Activated CD4-positive, alpha-beta T cell treated with anti-CD3 and anti-CD28 coated beads, Interleukin-2, Interleukin-4, amounts not matched to agents 100 ng/mL and 50 ng/mL, durations not matched to agents 16 hours and 8 hours (primary cell): ENCODE measurements around the gene LRRC8C.

Source experiments
- DNase-seq: peaks from one replicate; pipeline ENCODE4 v3.0.0-alpha.2; 2020; ENCODE audit warnings: low spot score

The LRRC8C gene

GRCh38 chr1:89671775-89672488 lies 39.0 kb downstream of the LRRC8C start:
- DNase-seq: no peak

GRCh38 chr1:89672489-89673183 lies 39.7 kb downstream of the LRRC8C start:
- DNase-seq: no peak

- DNase-seq: no peak
These were observed 40.3 kb downstream of the LRRC8C start for GRCh38 chr1:89673251-89673650.

- no peak for DNase-seq
These were observed 42.8 kb downstream of the LRRC8C start for GRCh38 chr1:89675677-89676076.

- no peak for DNase-seq
These were observed 48.3 kb downstream of the LRRC8C start for GRCh38 chr1:89681045-89681729.

GRCh38 chr1:89682611-89683010 lies 49.7 kb downstream of the LRRC8C start:
- no peak for DNase-seq

- DNase-seq: no peak
These were observed 52.5 kb downstream of the LRRC8C start for GRCh38 chr1:89685461-89685860.

- DNase-seq: no peak
These were observed 53.6 kb downstream of the LRRC8C start for GRCh38 chr1:89686520-89686919.

- DNase-seq: no peak
These were observed 54.3 kb downstream of the LRRC8C start for GRCh38 chr1:89687254-89687653.

GRCh38 chr1:89688607-89689006 lies 55.7 kb downstream of the LRRC8C start:
- DNase-seq: no peak

- no peak for DNase-seq
These were observed 56.3 kb downstream of the LRRC8C start for GRCh38 chr1:89689234-89689633.

- DNase-seq: no peak
These were observed 57.7 kb downstream of the LRRC8C start for GRCh38 chr1:89690595-89690994.

- peak; percentile 27 for DNase-seq
These were observed 59.9 kb downstream of the LRRC8C start for GRCh38 chr1:89692601-89693521.

- DNase-seq: no peak
These were observed 62.9 kb downstream of the LRRC8C start for GRCh38 chr1:89695847-89696246.

GRCh38 chr1:89697383-89697782 lies 64.5 kb downstream of the LRRC8C start:
- no peak for DNase-seq

- no peak for DNase-seq
These were observed 65.2 kb downstream of the LRRC8C start for GRCh38 chr1:89698020-89698560.

- DNase-seq: no peak
These were observed 65.7 kb downstream of the LRRC8C start for GRCh38 chr1:89698624-89699023.

GRCh38 chr1:89699451-89699986 lies 66.6 kb downstream of the LRRC8C start:
- DNase-seq: no peak

GRCh38 chr1:89701746-89702241 lies 68.9 kb downstream of the LRRC8C start:
- DNase-seq: no peak

GRCh38 chr1:89702520-89703045 lies 69.7 kb downstream of the LRRC8C start:
- no peak for DNase-seq

- DNase-seq: no peak
These were observed 70.5 kb downstream of the LRRC8C start for GRCh38 chr1:89703469-89703868.
